ENCODE results near the gene B4GALT4. TPM values are rescaled to one million over a fixed set of nuclear protein-coding genes. Genes with fewer than 3 reads are reported as not detected.
A peak's percentile ranks its signal among the peaks of the same experiment; 100 is the strongest.
"Not testable (repeated sequence)": the region's sequence is repeated elsewhere in the genome, so short reads cannot be mapped to it uniquely, and the experiment has no call there.

Gene B4GALT4
- total RNA-seq, 2 donors from 2014 or later: 17.1 to 19.6 TPM

DNA sequence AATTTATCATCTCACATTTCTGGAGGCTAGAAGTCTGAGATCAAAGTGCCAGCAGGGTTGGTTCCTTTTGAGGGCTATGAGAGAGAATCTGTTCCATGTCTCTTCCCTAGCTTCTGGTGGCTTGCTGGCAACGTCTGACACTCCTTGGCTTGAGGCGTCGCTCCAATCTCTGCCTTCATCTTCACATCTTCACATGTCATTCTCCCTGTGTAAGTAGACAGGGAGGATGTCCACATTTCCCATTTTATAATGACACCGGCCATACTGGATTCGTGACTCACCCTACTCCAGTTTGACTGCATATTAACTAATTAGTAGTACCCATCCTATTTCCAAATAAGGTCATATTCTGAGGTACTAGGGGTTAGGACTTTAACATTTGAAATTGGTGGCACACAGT, 36.0 kb upstream of the B4GALT4 start:
- no peaks in the 10 kb centered on the region for H3K9me3 ChIP-seq
- peaks cover 0 to 11% of the 10 kb centered on the region in 2 donors for H3K4me1 ChIP-seq (ENCODE audit: control insufficient read depth in 1 of 2, low read depth in 2 of 2)
- TF ChIP-seq, protein P1, sequence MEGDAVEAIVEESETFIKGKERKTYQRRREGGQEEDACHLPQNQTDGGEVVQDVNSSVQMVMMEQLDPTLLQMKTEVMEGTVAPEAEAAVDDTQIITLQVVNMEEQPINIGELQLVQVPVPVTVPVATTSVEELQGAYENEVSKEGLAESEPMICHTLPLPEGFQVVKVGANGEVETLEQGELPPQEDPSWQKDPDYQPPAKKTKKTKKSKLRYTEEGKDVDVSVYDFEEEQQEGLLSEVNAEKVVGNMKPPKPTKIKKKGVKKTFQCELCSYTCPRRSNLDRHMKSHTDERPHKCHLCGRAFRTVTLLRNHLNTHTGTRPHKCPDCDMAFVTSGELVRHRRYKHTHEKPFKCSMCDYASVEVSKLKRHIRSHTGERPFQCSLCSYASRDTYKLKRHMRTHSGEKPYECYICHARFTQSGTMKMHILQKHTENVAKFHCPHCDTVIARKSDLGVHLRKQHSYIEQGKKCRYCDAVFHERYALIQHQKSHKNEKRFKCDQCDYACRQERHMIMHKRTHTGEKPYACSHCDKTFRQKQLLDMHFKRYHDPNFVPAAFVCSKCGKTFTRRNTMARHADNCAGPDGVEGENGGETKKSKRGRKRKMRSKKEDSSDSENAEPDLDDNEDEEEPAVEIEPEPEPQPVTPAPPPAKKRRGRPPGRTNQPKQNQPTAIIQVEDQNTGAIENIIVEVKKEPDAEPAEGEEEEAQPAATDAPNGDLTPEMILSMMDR (IDR thresholded peaks at IDR 0.05): no peak
- DNase-seq (ENCODE audit: low spot score): no peak
- H3K27ac ChIP-seq: no peak overlapping the region
- no peak overlapping the region for H3K4me3 ChIP-seq
- no peaks in the 10 kb centered on the region for H3K27me3 ChIP-seq (replicated peaks; ENCODE audit: insufficient read depth)
- H3K36me3 ChIP-seq: no peaks in the 10 kb centered on the region
- ATAC-seq (ENCODE audit: insufficient number of reproducible peaks, low FRiP score, low read depth): no peak

DNA sequence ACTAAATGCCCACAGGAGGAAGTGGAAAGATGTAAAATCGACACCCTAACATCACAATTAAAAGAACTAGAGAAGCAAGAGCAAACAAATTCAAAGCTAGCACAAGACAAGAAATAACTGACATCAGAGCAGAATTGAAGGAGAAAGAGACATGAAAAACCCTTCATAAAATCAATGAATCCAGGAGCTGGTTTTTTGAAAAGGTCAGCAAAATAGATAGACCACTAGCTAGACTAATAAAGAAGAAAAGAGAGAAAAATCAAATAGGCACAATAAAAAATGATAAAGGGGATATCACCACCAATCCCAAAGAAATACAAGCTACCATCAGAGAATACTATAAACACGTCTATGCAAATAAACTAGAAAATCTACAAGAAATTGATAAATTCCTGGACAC, 29.5 kb upstream of the B4GALT4 start:
- not testable (repeated sequence) for H3K4me1 ChIP-seq (ENCODE audit: control insufficient read depth in 1 of 2, low read depth in 2 of 2); H3K4me3 ChIP-seq; H3K9me3 ChIP-seq; DNase-seq (ENCODE audit: low spot score); H3K27ac ChIP-seq; H3K36me3 ChIP-seq; ATAC-seq (ENCODE audit: insufficient number of reproducible peaks, low FRiP score, low read depth); H3K27me3 ChIP-seq (replicated peaks; ENCODE audit: insufficient read depth)

DNA sequence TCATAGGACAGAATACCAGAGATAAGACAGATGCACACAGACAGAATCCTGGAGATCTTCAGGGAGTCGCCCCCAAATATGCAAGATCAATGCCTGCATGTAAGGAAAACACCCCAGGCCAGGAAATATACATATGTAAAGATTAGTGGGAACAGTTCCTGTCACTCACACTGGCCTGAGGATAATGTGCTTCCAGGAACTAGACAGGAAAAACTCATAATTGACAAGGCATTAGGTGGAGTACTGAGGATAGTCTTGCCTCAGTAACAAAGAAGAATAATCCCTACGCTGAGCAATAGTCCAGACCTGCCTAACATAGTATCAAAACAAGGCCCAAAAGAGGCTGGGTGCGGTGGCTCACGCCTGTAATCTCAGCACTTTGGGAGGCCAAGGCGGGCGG, 20.4 kb upstream of the B4GALT4 start:
- no peak overlapping the region for H3K4me3 ChIP-seq
- H3K27ac ChIP-seq: no peak overlapping the region
- no peaks in the 10 kb centered on the region for H3K27me3 ChIP-seq (replicated peaks; ENCODE audit: insufficient read depth)
- DNase-seq (ENCODE audit: low spot score): no peak
- TF ChIP-seq, protein P1 (IDR thresholded peaks at IDR 0.05): no peak
- peaks cover 3 to 13% of the 10 kb centered on the region in 2 donors for H3K4me1 ChIP-seq (ENCODE audit: control insufficient read depth in 1 of 2, low read depth in 2 of 2)
- no peak for ATAC-seq (ENCODE audit: insufficient number of reproducible peaks, low FRiP score, low read depth)
- no peaks in the 10 kb centered on the region for H3K36me3 ChIP-seq
- H3K9me3 ChIP-seq: no peaks in the 10 kb centered on the region

DNA sequence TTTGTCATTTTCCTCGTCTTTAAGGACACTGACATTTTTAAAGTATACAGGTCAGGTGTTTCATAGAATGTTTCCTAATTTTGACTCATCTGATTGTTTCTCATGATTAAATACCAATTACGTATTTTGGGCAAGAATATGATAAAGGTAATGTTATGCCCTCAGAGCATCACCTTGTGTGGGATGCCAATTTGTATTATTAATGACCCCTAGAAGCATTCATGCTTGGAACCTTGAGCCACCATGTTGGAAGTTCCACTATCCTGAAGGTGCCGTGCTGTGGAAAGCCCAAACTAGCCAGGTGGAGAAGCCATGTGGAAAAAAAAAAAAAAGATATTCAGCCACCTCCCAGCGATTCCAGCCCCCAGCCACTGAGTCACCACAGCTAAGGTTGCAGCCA, 19.1 kb upstream of the B4GALT4 start:
- DNase-seq (ENCODE audit: low spot score): no peak
- ATAC-seq (ENCODE audit: insufficient number of reproducible peaks, low FRiP score, low read depth): no peak
- Histone ChIP-seq H3K4me3 (no peak overlapping the region), H3K9me3 (no peaks in the 10 kb centered on the region), H3K27me3 (replicated peaks; ENCODE audit: insufficient read depth) (no peaks in the 10 kb centered on the region), H3K36me3 (no peaks in the 10 kb centered on the region), H3K27ac (no peak overlapping the region), H3K4me1 (ENCODE audit: control insufficient read depth in 1 of 2, low read depth in 2 of 2) (peaks cover 3 to 13% of the 10 kb centered on the region in 2 donors)
- TF ChIP-seq, protein P1 (IDR thresholded peaks at IDR 0.05): no peak

DNA sequence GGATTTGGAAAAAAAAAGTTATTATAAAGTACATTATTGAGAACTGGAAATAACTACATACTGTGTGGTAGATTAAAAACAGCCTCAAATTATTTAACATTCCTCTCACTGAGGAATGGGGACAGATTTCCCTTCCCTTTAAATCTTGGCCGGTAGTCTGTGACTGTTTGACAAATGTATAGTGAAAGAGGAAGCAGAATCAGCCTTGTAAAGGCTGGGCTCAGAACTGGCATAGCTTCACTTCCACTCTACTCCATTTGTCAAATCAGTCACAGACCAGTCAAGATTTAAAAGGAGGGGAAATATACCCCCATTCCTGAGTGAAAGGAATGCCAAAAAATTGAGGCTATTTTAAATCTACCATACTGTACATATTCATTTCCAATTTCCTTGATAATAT, 18.2 kb upstream of the B4GALT4 start:
- peak overlapping the region in 1 of 2 donors; percentile 20 for H3K27ac ChIP-seq
- H3K27me3 ChIP-seq (replicated peaks; ENCODE audit: insufficient read depth): no peaks in the 10 kb centered on the region
- H3K4me3 ChIP-seq: no peak overlapping the region
- ATAC-seq (ENCODE audit: insufficient number of reproducible peaks, low FRiP score, low read depth) (no peak), DNase-seq (ENCODE audit: low spot score) (no peak)
- TF ChIP-seq, protein P1 (IDR thresholded peaks at IDR 0.05): no peak
- no peaks in the 10 kb centered on the region for H3K9me3 ChIP-seq
- H3K36me3 ChIP-seq: no peaks in the 10 kb centered on the region
- peaks cover 3 to 13% of the 10 kb centered on the region in 2 donors for H3K4me1 ChIP-seq (ENCODE audit: control insufficient read depth in 1 of 2, low read depth in 2 of 2)
